PC-9 (cell line): ENCODE data around the gene JPH4. TPM values are rescaled to one million over a fixed set of nuclear protein-coding genes. Genes with fewer than 3 reads are reported as not detected.

Experiments used
- BruUV-seq: library from RNA; stranded (reverse); fragments of 400-500 nt; replicated peaks from 2 replicates; lab custom pipeline; 2021; lab: Mats Ljungman, UMichigan
- CTCF ChIA-PET: fragments of 300-600 bp; sonication (Branson Sonifier 250); formaldehyde crosslinking; loops from one replicate; lab custom pipeline; 2022; ENCODE audit warnings: antibody characterized with exemption; lab: Charles Lee
- POLR2A ChIA-PET: fragments of 300-600 bp; sonication (Branson Sonifier 250); formaldehyde crosslinking; loops from one replicate; lab custom pipeline; 2022; ENCODE audit warnings: antibody characterized with exemption; ENCODE audit not compliant: unreplicated experiment; lab: Charles Lee
- DNase-seq, 2 experiments: peaks; one replicate each; pipeline versions ENCODE4 v3.0.0 to v3.0.0-alpha.2; 2015 to 2022; ENCODE audit warnings: mixed read lengths in 1 of 2
- H2AFZ ChIP-seq: fragments of 200-600 bp; sonication (generic); 2 replicates; pipeline ENCODE4 v1.8.1; 2017; ENCODE audit warnings: antibody characterized with exemption
- H3F3A ChIP-seq: fragments of 200-600 bp; sonication (generic); 2 replicates; pipeline ENCODE4 v1.8.1; 2017; ENCODE audit warnings: antibody characterized with exemption, mild to moderate bottlenecking, low read depth; ENCODE audit not compliant: insufficient read depth
- H3K27ac ChIP-seq: fragments of 200-600 bp; sonication (generic); 2 replicates; pipeline ENCODE4 v1.6.1; 2016; ENCODE audit warnings: mixed run types
- H3K27me3 ChIP-seq: fragments of 200-600 bp; sonication (generic); 2 replicates; pipeline ENCODE4 v1.6.1; 2016; ENCODE audit warnings: low read depth, mixed run types; ENCODE audit not compliant: insufficient read depth
- H3K36me3 ChIP-seq: fragments of 200-600 bp; sonication (generic); 2 replicates; pipeline ENCODE4 v1.6.1; 2016; ENCODE audit warnings: low read depth, mixed run types
- H3K4me1 ChIP-seq: fragments of 200-600 bp; sonication (generic); replicated peaks from 2 replicates; pipeline ENCODE4 v1.6.1; 2016; ENCODE audit warnings: mixed run types; ENCODE audit not compliant: insufficient read depth
- H3K4me2 ChIP-seq: fragments of 200-600 bp; sonication (generic); 2 replicates; pipeline ENCODE4 v1.6.1; 2017; ENCODE audit warnings: mixed run types
- H3K4me3 ChIP-seq: fragments of 200-600 bp; sonication (generic); 2 replicates; pipeline ENCODE4 v1.6.1; 2016; ENCODE audit warnings: mixed run types
- H3K79me2 ChIP-seq: fragments of 200-600 bp; sonication (generic); 2 replicates; pipeline ENCODE4 v1.6.1; 2017; ENCODE audit warnings: low read depth, mixed run types
- H3K9me2 ChIP-seq: fragments of 200-600 bp; sonication (generic); 2 replicates; pipeline ENCODE4 v1.8.1; 2017; ENCODE audit warnings: mild to moderate bottlenecking; ENCODE audit not compliant: insufficient read depth
- H3K9me3 ChIP-seq: fragments of 200-600 bp; sonication (generic); 2 replicates; pipeline ENCODE4 v1.8.1; 2016; ENCODE audit warnings: low read depth; ENCODE audit not compliant: insufficient read depth
- H4K20me1 ChIP-seq: fragments of 200-600 bp; sonication (generic); 2 replicates; pipeline ENCODE4 v1.8.1; 2017; ENCODE audit not compliant: insufficient read depth
- CTCF ChIP-seq: fragments of 200-600 bp; sonication (generic); conservative IDR thresholded peaks from 2 replicates; pipeline ENCODE4 v1.6.1; 2017; ENCODE audit warnings: mixed run types, antibody characterized with exemption, mild to moderate bottlenecking, moderate library complexity
- EZH2 ChIP-seq: fragments of 200-600 bp; sonication (generic); IDR thresholded peaks from 2 replicates; pipeline ENCODE4 v1.8.0; 2017; ENCODE audit warnings: antibody characterized with exemption, low read depth
- intact Hi-C: fragments of 100-400 bp; cut with micrococcal nuclease; formaldehyde crosslinking; loops from one replicate; pipeline ENCODE4 v1.10.0; 2022; ENCODE audit not compliant: unreplicated experiment
- total RNA-seq: library from RNA; stranded (reverse); gene quantifications from 2 replicates; pipeline ENCODE4 v1.2.3, GENCODE V29; 2021

Gene JPH4
- total RNA-seq, 1 experiment from 2014 or later: not detected

GRCh38 chr14:23609001-23609400 lies 30.4 kb upstream of the JPH4 start:
- Histone ChIP-seq H3K9me2 (no peaks in the 10 kb centered on the region), H3F3A (peaks cover 3% of the 10 kb centered on the region), H2AFZ (no peak overlapping the region), H3K27me3 (no peaks in the 10 kb centered on the region), H3K36me3 (no peaks in the 10 kb centered on the region), H3K27ac (no peak overlapping the region), H3K4me2 (no peak overlapping the region), H3K4me3 (no peak overlapping the region), H4K20me1 (no peaks in the 10 kb centered on the region), H3K4me1 (peaks cover 19% of the 10 kb centered on the region), H3K79me2 (no peaks in the 10 kb centered on the region), H3K9me3 (no peaks in the 10 kb centered on the region)
- ChIA-PET CTCF (no interaction called here), POLR2A (no interaction called here)
- TF ChIP-seq EZH2: no peak
- TF ChIP-seq CTCF: no peak
- no TSS peak for BruUV-seq
- intact Hi-C loops: no loop called here
- DNase-seq: no peak

GRCh38 chr14:23608454-23608853 lies 29.9 kb upstream of the JPH4 start:
- no peaks in the 10 kb centered on the region for H3K79me2 ChIP-seq
- POLR2A ChIA-PET: no interaction called here
- H3K4me2 ChIP-seq: no peak overlapping the region
- H3K27ac ChIP-seq: no peak overlapping the region
- H2AFZ ChIP-seq: no peak overlapping the region
- no peaks in the 10 kb centered on the region for H4K20me1 ChIP-seq
- H3K36me3 ChIP-seq: no peaks in the 10 kb centered on the region
- H3K27me3 ChIP-seq: no peaks in the 10 kb centered on the region
- H3K4me1 ChIP-seq: peaks cover 19% of the 10 kb centered on the region
- peaks cover 3% of the 10 kb centered on the region for H3F3A ChIP-seq
- intact Hi-C loops: no loop called here
- no peaks in the 10 kb centered on the region for H3K9me2 ChIP-seq
- no peaks in the 10 kb centered on the region for H3K9me3 ChIP-seq
- CTCF ChIA-PET: no interaction called here
- no peak for TF ChIP-seq CTCF
- TF ChIP-seq EZH2: no peak
- no TSS peak for BruUV-seq
- no peak overlapping the region for H3K4me3 ChIP-seq
- DNase-seq: no peak

- H3K9me2 ChIP-seq: no peaks in the 10 kb centered on the region
- no peaks in the 10 kb centered on the region for H3K9me3 ChIP-seq
- no peaks in the 10 kb centered on the region for H3K27me3 ChIP-seq
- H3K36me3 ChIP-seq: no peaks in the 10 kb centered on the region
- POLR2A ChIA-PET: interaction anchor here (0.5 kb wide), 1 partner anchor 10 kb away, joined by 3 read pairs; no protein-coding TSS in a partner anchor
- BruUV-seq: no TSS peak
- H2AFZ ChIP-seq: no peak overlapping the region
- no peak overlapping the region for H3K27ac ChIP-seq
- H3K4me1 ChIP-seq: peaks cover 13% of the 10 kb centered on the region
- no peak overlapping the region for H3K4me2 ChIP-seq
- no peak for DNase-seq
- H4K20me1 ChIP-seq: no peaks in the 10 kb centered on the region
- H3F3A ChIP-seq: peaks cover under 1% of the 10 kb centered on the region
- intact Hi-C loops: no loop called here
- H3K4me3 ChIP-seq: no peak overlapping the region
- no peaks in the 10 kb centered on the region for H3K79me2 ChIP-seq
- TF ChIP-seq CTCF (no peak), EZH2 (no peak)
- CTCF ChIA-PET: no interaction called here
Observed at GRCh38 chr14:23605931-23606585, 27.5 kb upstream of the JPH4 start.
